ENCODE data around the gene GSE1.

GRCh38 chr16:85673529-85674417 is 60.7 kb downstream of the GSE1 start:
- no peak for TF ChIP-seq ZNF639 (tag by site-specific recombination; IDR thresholded peaks at IDR 0.05)
- TF ChIP-seq, protein P1, sequence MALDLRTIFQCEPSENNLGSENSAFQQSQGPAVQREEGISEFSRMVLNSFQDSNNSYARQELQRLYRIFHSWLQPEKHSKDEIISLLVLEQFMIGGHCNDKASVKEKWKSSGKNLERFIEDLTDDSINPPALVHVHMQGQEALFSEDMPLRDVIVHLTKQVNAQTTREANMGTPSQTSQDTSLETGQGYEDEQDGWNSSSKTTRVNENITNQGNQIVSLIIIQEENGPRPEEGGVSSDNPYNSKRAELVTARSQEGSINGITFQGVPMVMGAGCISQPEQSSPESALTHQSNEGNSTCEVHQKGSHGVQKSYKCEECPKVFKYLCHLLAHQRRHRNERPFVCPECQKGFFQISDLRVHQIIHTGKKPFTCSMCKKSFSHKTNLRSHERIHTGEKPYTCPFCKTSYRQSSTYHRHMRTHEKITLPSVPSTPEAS (tag by site-specific recombination; IDR thresholded peaks at IDR 0.05): no peak
- TF ChIP-seq CTCF (tag by site-specific recombination; IDR thresholded peaks at IDR 0.05): no peak; the same call in 1 of the 2 replicates
- no peak for TF ChIP-seq REPIN1 (tag by site-specific recombination; IDR thresholded peaks at IDR 0.05; ENCODE audit: low read depth)
- TF ChIP-seq, protein P2, sequence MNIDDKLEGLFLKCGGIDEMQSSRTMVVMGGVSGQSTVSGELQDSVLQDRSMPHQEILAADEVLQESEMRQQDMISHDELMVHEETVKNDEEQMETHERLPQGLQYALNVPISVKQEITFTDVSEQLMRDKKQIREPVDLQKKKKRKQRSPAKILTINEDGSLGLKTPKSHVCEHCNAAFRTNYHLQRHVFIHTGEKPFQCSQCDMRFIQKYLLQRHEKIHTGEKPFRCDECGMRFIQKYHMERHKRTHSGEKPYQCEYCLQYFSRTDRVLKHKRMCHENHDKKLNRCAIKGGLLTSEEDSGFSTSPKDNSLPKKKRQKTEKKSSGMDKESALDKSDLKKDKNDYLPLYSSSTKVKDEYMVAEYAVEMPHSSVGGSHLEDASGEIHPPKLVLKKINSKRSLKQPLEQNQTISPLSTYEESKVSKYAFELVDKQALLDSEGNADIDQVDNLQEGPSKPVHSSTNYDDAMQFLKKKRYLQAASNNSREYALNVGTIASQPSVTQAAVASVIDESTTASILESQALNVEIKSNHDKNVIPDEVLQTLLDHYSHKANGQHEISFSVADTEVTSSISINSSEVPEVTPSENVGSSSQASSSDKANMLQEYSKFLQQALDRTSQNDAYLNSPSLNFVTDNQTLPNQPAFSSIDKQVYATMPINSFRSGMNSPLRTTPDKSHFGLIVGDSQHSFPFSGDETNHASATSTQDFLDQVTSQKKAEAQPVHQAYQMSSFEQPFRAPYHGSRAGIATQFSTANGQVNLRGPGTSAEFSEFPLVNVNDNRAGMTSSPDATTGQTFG (tag by site-specific recombination; IDR thresholded peaks at IDR 0.05; ENCODE audit: borderline replicate concordance): no peak
- no peak for TF ChIP-seq ZNF155 (tag by site-specific recombination; IDR thresholded peaks at IDR 0.05)
- TF ChIP-seq, protein P3, sequence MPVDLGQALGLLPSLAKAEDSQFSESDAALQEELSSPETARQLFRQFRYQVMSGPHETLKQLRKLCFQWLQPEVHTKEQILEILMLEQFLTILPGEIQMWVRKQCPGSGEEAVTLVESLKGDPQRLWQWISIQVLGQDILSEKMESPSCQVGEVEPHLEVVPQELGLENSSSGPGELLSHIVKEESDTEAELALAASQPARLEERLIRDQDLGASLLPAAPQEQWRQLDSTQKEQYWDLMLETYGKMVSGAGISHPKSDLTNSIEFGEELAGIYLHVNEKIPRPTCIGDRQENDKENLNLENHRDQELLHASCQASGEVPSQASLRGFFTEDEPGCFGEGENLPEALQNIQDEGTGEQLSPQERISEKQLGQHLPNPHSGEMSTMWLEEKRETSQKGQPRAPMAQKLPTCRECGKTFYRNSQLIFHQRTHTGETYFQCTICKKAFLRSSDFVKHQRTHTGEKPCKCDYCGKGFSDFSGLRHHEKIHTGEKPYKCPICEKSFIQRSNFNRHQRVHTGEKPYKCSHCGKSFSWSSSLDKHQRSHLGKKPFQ (tag by site-specific recombination; IDR thresholded peaks at IDR 0.05): no peak
- no peak for TF ChIP-seq KLF10 (tag by site-specific recombination; IDR thresholded peaks at IDR 0.05)
- no peak for TF ChIP-seq SETDB1 (IDR thresholded peaks at IDR 0.05; ENCODE audit: insufficient read length, low read length)
- no peak for TF ChIP-seq BCL11A (tag by site-specific recombination; IDR thresholded peaks at IDR 0.05; ENCODE audit: low read depth)
- TF ChIP-seq ZNF549 (tag by site-specific recombination; IDR thresholded peaks at IDR 0.05): no peak
- no peak for TF ChIP-seq YY1 (tag by site-specific recombination; IDR thresholded peaks at IDR 0.05)
